Endothelial cell of umbilical vein (primary cell): ENCODE data around the gene MCOLN3. TPM values are rescaled to one million over a fixed set of nuclear protein-coding genes. Genes with fewer than 3 reads are reported as not detected.

ENCODE experiments used
- BruUV-seq: library from RNA; stranded (reverse); fragments of 400-500 nt; replicated peaks from 2 replicates; lab custom pipeline; 2021; lab: Mats Ljungman, UMichigan
- CTCF ChIA-PET: fragments of 300-600, 350-600 bp; sonication (Branson Sonifier 250); formaldehyde crosslinking; loops from one replicate; lab custom pipeline; 2021; ENCODE audit warnings: antibody characterized with exemption, inconsistent platforms; lab: Charles Lee
- POLR2A ChIA-PET: fragments of 300-600, 350-600 bp; sonication (Branson Sonifier 250); formaldehyde crosslinking; loops from one replicate; lab custom pipeline; 2021; ENCODE audit warnings: antibody characterized with exemption, inconsistent platforms; lab: Charles Lee
- DNase-seq: peaks from one replicate; pipeline ENCODE4 v3.0.0-alpha.2; 2011; ENCODE audit warnings: low read depth, low spot score
- FAIRE-seq: peaks from 2 replicates; lab custom pipeline; 2011; peaks lifted over from hg19 to GRCh38; lab: Jason Lieb, UNC
- H2AFZ ChIP-seq: 2 replicates; pipeline ENCODE4 v1.6.0; 2012; ENCODE audit warnings: low read depth, low read length, control low read depth, inconsistent platforms
- H3K27ac ChIP-seq: 2 replicates; pipeline ENCODE4 v1.5.1; 2011; ENCODE audit warnings: low read depth, mild to moderate bottlenecking, control low read depth, low read length, moderate library complexity; ENCODE audit not compliant: insufficient read depth
- H3K27me3 ChIP-seq, 2 experiments: 2 replicates each; pipeline versions ENCODE4 v1.6.0 to v1.6.1; 2011; ENCODE audit warnings: low read length in 2 of 2, mixed read lengths in 1 of 2; ENCODE audit not compliant: control insufficient read depth in 2 of 2, insufficient read depth in 2 of 2
- H3K36me3 ChIP-seq, 2 experiments: 2 replicates in 1 of 2; 3 replicates in 1 of 2; pipeline ENCODE4 v1.5.1; 2011; ENCODE audit warnings: low read length in 2 of 2, mild to moderate bottlenecking in 1 of 2, moderate library complexity in 1 of 2; ENCODE audit not compliant: control insufficient read depth in 2 of 2, insufficient read depth in 2 of 2; ENCODE audit errors: extremely low read depth in 1 of 2
- H3K4me1 ChIP-seq: 3 replicates; pipeline ENCODE4 v1.5.1; 2011; ENCODE audit warnings: mild to moderate bottlenecking, low read length; ENCODE audit not compliant: control insufficient read depth, insufficient read depth; ENCODE audit errors: extremely low read depth
- H3K4me2 ChIP-seq: 2 replicates; pipeline ENCODE4 v1.6.1; 2011; ENCODE audit warnings: low read length, control low read depth, mixed read lengths; ENCODE audit not compliant: insufficient read depth
- H3K4me3 ChIP-seq, 3 experiments: fragments of 200-600 bp in 1 of 3; sonication (generic), shearing (Covaris generic) in 1 of 3; replicated peaks in 1 of 3; 2 replicates each; pipeline ENCODE4 v1.5.1; 2011 to 2016; ENCODE audit warnings: control low read depth in 3 of 3, low read length in 3 of 3, mild to moderate bottlenecking in 2 of 3, inconsistent platforms in 1 of 3, low read depth in 1 of 3, moderate library complexity in 1 of 3; ENCODE audit not compliant: insufficient read depth in 1 of 3
- H3K79me2 ChIP-seq: 2 replicates; pipeline ENCODE4 v1.6.0; 2012; ENCODE audit warnings: low read length, inconsistent platforms; ENCODE audit not compliant: control insufficient read depth, insufficient read depth
- H3K9ac ChIP-seq: replicated peaks from 2 replicates; pipeline ENCODE3; 2011; ENCODE audit warnings: low read length, control low read depth; ENCODE audit not compliant: insufficient read depth; ENCODE audit errors: extremely low read depth
- H3K9me1 ChIP-seq: replicated peaks from 3 replicates; pipeline ENCODE4 v1.6.0; 2011; ENCODE audit warnings: mild to moderate bottlenecking, low read length; ENCODE audit not compliant: control insufficient read depth, insufficient read depth; ENCODE audit errors: extremely low read depth
- H3K9me3 ChIP-seq: replicated peaks from 2 replicates; pipeline ENCODE4 v1.5.1; 2012; ENCODE audit warnings: low read length, inconsistent platforms; ENCODE audit not compliant: control insufficient read depth, insufficient read depth
- H4K20me1 ChIP-seq: replicated peaks from 2 replicates; pipeline ENCODE3; 2011; ENCODE audit warnings: mild to moderate bottlenecking, low read length; ENCODE audit not compliant: control insufficient read depth, insufficient read depth; ENCODE audit errors: extremely low read depth
- CTCF ChIP-seq, 2 donors: IDR thresholded peaks; 1 replicate in 1 of 2; 2 replicates in 1 of 2; pipeline ENCODE4 v1.5.1; 2011; ENCODE audit warnings: low read length in 2 of 2, mild to moderate bottlenecking in 2 of 2, moderate library complexity in 2 of 2, control low read depth in 1 of 2, inconsistent platforms in 1 of 2, low read depth in 1 of 2; ENCODE audit not compliant: insufficient read depth in 1 of 2; ENCODE audit errors: extremely low read depth in 1 of 2
- EZH2 ChIP-seq: IDR thresholded peaks from 2 replicates; pipeline ENCODE4 v1.6.1; 2012; ENCODE audit warnings: borderline replicate concordance, low read depth, mild to moderate bottlenecking, moderate library complexity, low read length, inconsistent platforms; ENCODE audit not compliant: severe bottlenecking
- FOS ChIP-seq: IDR thresholded peaks from 2 replicates; pipeline ENCODE4 v1.6.1; 2011; ENCODE audit warnings: mild to moderate bottlenecking, low read length, moderate library complexity, borderline replicate concordance; ENCODE audit not compliant: insufficient read depth
- GATA2 ChIP-seq: IDR thresholded peaks from 2 replicates; pipeline ENCODE4 v1.7.0; 2011; ENCODE audit warnings: low read depth, mild to moderate bottlenecking, moderate library complexity, mixed read lengths, low read length; ENCODE audit not compliant: insufficient read length, insufficient read depth
- JUN ChIP-seq: IDR thresholded peaks from 2 replicates; pipeline ENCODE4 v1.6.1; 2011; ENCODE audit warnings: borderline replicate concordance, low read depth; ENCODE audit not compliant: insufficient read length, insufficient read depth
- MAX ChIP-seq: IDR thresholded peaks from 2 replicates; pipeline ENCODE4 v1.6.1; 2011; ENCODE audit not compliant: insufficient read depth, insufficient read length
- MYC ChIP-seq: IDR thresholded peaks from one replicate; pipeline ENCODE4 v1.6.1; 2011; ENCODE audit warnings: mild to moderate bottlenecking, low read depth, low read length
- POLR2A ChIP-seq: IDR thresholded peaks from 2 replicates; pipeline ENCODE4 v1.6.1; 2012; ENCODE audit warnings: low read depth, mild to moderate bottlenecking, control low read depth, low read length
- POLR2AphosphoS5 ChIP-seq: IDR thresholded peaks from 2 replicates; pipeline ENCODE4 v1.6.1; 2012; ENCODE audit warnings: low read depth, mild to moderate bottlenecking, control low read depth, low read length, moderate library complexity; ENCODE audit not compliant: insufficient read depth
- dilution Hi-C: fragments of 300-500 bp; cut with MboI; formaldehyde crosslinking; loops from one replicate; pipeline ENCODE4 v1.15.0; 2019; ENCODE audit warnings: low sequenced_read_pairs; ENCODE audit not compliant: extremely low pct_ligation_motif_present
- intact Hi-C: fragments of 100-400 bp; cut with micrococcal nuclease; formaldehyde crosslinking; loops from one replicate; pipeline ENCODE4 v1.10.0; 2022
- polyA plus RNA-seq, 4 experiments: library from polyadenylated mRNA; depleted of rRNA in 3 of 4; stranded (reverse) in 3 of 4; unstranded in 1 of 4; fragments of >200 nt; gene quantifications; 2 replicates each; pipeline versions ENCODE4 v1.2.1 to v1.2.3, GENCODE V29; 2011 to 2012; ENCODE audit warnings: missing spikeins in 1 of 4
- total RNA-seq: library from RNA; stranded (reverse); gene quantifications from 2 replicates; pipeline ENCODE4 v1.2.3, GENCODE V29; 2021

MCOLN3 gene
- total and polyA plus RNA-seq, 2 donors (not counting 3 experiments of a cell fraction or from before 2014, with no cell fraction given) = 0.06 TPM; not detected in 1

- H3K4me1 ChIP-seq = no peaks in the 10 kb centered on the region
- no peaks in the 10 kb centered on the region for H3K9me3 ChIP-seq
- no peak overlapping the region for H3K27ac ChIP-seq
- no peaks in the 10 kb centered on the region for H3K36me3 ChIP-seq
- no peak for FAIRE-seq
- H4K20me1 ChIP-seq = no peaks in the 10 kb centered on the region
- BruUV-seq = no TSS peak
- dilution Hi-C loops (no loop called here), intact Hi-C loops (loop anchor here (2.0 kb wide), 1 partner anchor 81 kb away; no protein-coding TSS in a partner anchor)
- H3K79me2 ChIP-seq = no peaks in the 10 kb centered on the region
- no peak overlapping the region for H3K4me2 ChIP-seq
- H3K27me3 ChIP-seq = peaks cover 6 to 9% of the 10 kb centered on the region in 2 experiments
- TF ChIP-seq JUN (no peak), MAX (no peak), POLR2A (no peak), EZH2 (no peak), MYC (no peak), POLR2AphosphoS5 (no peak), GATA2 (no peak), FOS (no peak), CTCF (IDR thresholded peaks at IDR 0.05; ENCODE audit: extremely low read depth in 1 of 2, insufficient read depth in 1 of 2, low read depth in 1 of 2, low read length in 2 of 2) (no peak)
- DNase-seq = no peak
- CTCF ChIA-PET = interaction anchor here (2.7 kb wide), 1 partner anchor 81 kb away, joined by 17 read pairs; no protein-coding TSS in a partner anchor
- POLR2A ChIA-PET = no interaction called here
- H2AFZ ChIP-seq = no peak overlapping the region
- H3K9ac ChIP-seq = no peak overlapping the region
- H3K9me1 ChIP-seq = no peaks in the 10 kb centered on the region
- no peak overlapping the region for H3K4me3 ChIP-seq
These were observed 22.4 kb downstream of the MCOLN3 start for GRCh38 chr1:85025940-85026339.
